Measurements from ENCODE around the gene FAAP24.
"Not testable (repeated sequence)": the region's sequence is repeated elsewhere in the genome, so short reads cannot be mapped to it uniquely, and the experiment has no call there.

The FAAP24 gene

GRCh38 chr19:32998722-32999121 lies 26.7 kb downstream of the FAAP24 start:
- DNase-seq, result no peak

- no peak for DNase-seq
Measured at GRCh38 chr19:33000510-33000909, 28.5 kb downstream of the FAAP24 start.

DNA sequence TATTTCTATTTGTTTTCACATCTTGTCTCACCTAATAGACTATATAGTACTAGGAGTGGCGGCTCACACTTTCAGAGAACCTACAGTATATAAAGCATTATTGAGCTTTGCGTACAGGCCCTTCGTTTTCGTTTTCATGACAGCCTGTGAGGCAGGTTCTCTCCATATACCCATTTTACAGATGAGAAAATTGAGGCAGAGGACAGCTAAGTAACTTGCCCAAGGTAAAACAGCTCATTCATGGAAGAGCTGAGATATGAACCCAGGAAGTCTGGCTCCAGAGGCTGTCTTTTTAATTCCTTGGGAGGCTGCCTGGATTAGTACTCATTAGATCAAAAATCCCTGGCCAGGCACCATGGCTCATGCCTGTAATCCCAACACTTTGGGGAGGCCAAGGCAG lies 28.9 kb downstream of the FAAP24 start:
- no peak for DNase-seq

DNA sequence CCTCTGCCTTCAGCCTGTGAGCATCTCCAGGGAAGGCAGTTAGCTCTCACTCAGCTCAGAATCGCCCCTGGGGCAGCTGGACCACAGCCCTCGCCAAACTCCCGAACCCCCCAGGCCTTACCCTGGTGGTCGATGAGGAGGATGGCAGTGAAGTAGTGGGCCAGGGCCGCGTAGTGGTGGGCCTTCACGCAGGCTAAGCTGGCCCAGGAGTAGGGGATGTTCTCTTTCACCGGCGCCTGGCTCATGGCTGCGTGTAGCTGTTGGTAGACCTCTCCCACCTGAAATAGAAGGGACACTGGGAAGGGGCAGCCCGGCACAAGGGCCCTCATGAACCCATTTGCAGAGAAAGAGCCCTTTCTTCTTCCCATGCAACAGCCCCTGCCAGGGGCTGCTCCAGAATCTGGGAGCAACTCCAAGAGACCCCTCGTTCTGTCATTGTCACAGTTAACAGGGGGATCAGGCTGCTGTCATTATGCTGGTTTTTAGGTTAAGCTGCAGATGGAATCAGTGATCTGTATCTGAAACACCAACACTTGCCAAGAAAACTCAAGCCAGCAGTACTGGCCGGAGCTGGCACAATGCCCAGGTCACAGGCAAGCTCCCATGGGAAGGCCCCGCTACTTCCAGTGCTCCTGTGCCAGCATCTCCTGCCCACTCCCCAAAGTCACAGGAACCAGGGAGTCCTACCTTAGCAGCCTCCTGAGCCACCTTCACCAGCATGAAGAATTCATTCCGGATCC lies 30.3 kb downstream of the FAAP24 start:
- peak in 29 of 56 donors; percentile 1 to 43 (median 3) for DNase-seq

DNA sequence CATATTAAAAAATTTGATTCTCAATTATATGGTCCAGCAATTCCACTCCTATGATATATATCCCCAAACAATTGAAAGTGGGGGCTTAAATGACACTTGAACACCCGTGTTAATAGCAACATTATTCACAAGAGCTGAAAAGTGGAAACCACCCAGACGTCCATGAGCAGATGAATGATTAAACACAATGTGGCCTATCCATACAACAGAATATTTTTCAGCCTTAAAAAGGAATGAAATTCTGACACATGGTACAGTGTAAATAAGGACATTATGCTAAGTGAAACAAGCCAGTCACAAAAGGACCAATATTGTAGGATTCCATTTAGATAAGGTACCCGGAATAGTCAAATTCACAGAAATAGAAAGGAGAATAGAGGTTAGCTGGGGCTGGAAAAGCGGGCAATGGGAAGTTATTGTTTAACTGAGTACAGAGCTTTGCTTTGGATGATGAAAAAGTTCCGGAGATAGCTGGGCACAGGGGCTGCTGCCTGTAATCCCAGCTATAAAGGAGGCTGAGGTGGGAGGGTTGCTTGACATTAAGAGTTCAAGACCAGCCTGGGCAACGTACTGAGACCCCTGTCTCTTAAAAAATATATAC lies 31.5 kb downstream of the FAAP24 start:
- DNase-seq, result not testable (repeated sequence)

DNA sequence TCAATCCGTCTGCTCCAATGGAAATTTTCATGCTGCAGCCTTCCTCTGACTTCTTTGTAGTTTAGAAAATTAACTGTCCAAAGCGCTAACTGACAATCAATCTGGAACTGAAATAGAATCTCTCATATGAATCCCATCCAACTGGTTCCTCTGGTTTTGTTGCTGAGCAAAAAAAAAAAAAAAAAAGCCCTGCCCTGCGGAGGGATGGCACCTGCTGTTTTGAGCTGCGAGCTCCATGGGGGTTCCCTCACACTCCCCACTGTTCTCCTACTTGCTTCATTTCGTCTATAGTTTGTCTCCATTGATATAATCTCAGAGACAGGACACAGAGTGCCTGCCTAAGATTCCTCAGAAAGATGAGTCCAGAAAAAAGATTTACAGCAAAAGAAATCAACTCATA lies 33.4 kb downstream of the FAAP24 start:
- no peak for DNase-seq

GRCh38 chr19:33008738-33009137 lies 36.7 kb downstream of the FAAP24 start:
- DNase-seq, result no peak

DNA sequence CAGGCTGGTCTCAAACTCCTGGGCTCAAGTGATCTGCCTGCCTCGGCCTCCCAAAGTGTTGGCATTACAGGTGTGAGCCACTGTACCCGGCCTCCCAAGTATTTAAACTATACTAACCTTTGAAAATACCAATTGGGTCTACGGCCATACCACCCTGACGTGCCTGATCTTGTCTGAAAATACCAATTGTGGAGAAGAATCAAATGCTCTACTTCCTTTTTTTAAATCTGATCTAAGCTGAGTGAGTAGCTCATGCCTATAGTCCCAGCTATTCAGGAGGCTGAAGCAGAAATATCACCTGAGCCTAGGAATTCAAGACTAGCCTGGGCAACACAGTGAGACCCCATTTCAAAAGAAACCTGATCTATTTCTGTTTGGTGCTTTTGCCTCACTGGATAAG lies 38.8 kb downstream of the FAAP24 start:
- not testable (repeated sequence) for DNase-seq

- DNase-seq, result no peak
Measured at GRCh38 chr19:33022472-33023116, 50.6 kb downstream of the FAAP24 start.

- DNase-seq, result no peak
Measured at GRCh38 chr19:33024398-33024797, 52.4 kb downstream of the FAAP24 start.

DNA sequence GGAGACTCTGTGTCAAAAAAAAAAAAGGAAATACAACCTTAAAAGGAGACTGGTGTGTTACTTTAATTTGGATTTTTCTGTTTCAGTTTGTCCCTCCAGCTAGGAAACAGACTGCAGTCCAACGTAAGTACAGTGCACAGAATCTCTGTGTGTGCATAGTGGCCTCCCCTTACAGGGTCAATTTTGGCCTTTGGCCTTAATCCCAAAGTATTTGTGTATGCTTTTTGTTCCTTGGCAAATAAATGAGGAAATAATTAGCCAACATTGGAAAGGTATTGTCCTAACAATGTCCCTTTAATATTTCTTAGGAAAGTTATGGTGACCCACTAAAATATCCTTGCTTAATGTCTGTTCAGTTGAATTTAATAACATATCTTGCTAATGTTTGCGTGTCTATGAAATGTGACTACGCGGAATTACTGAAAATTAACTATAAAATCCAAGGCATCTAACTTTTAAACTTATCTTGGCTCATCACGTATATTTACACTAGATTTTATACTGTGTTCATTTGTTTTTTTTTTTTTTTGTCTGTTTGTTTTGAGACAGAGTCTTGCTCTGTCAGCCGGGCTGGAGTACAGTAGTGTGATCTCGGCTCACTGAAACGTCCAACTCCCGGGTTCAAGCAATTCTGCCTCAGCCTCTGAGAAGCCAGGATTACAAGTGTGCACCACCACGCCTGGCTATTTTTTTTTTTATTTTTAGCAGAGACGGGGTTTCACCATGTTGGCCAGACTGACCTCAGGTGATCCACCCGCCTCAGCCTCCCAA lies 53.6 kb downstream of the FAAP24 start:
- DNase-seq, result not testable (repeated sequence)

DNA sequence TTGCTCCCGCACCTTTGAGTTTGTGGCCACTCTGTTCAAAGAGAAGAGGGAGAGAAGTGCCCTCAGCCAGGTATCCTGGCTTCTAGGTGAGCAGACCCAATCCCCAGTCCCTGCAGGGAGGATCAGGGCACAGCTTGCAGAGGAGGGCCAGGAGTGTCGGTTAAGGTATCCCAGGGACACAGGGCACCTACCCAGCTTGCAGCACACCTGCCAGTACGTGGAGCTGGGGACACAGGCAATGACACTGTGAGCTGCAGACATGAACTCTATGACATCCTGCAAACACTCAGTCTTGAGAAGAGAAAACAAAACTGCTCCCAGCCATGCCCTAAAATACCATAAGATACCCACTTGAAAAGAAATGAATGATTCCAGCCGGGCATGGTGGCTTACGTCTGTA lies 54.6 kb downstream of the FAAP24 start:
- DNase-seq, result not testable (repeated sequence)
